Mesodermal cell (in vitro differentiated cells): ENCODE measurements around the gene HECW1. TPM values are rescaled to one million over a fixed set of nuclear protein-coding genes. Genes with fewer than 3 reads are reported as not detected.
A peak's percentile ranks its signal among the peaks of the same experiment; 100 is the strongest.
"Not testable (repeated sequence)": the region's sequence is repeated elsewhere in the genome, so short reads cannot be mapped to it uniquely, and the experiment has no call there.

Source experiments
- H3K27ac ChIP-seq: 2 replicates; pipeline ENCODE4 v1.7.0; 2013; ENCODE audit warnings: mild to moderate bottlenecking, low read depth, low read length, moderate library complexity; ENCODE audit not compliant: severe bottlenecking
- H3K36me3 ChIP-seq: 2 replicates; pipeline ENCODE4 v1.7.1; 2013; ENCODE audit warnings: mild to moderate bottlenecking, low read length, moderate library complexity; ENCODE audit not compliant: control insufficient read depth, insufficient read depth
- H3K4me1 ChIP-seq: one replicate; pipeline ENCODE4 v1.7.1; 2013; ENCODE audit warnings: mild to moderate bottlenecking, low read length; ENCODE audit not compliant: insufficient read depth, control insufficient read depth, poor library complexity, severe bottlenecking
- H3K4me3 ChIP-seq: 2 replicates; pipeline ENCODE4 v1.7.0; 2013; ENCODE audit warnings: low read length, control low read depth, mild to moderate bottlenecking; ENCODE audit not compliant: insufficient read depth, poor library complexity, severe bottlenecking; ENCODE audit errors: extremely low read depth
- H3K9me3 ChIP-seq: 2 replicates; pipeline ENCODE4 v1.7.1; 2013; ENCODE audit warnings: mild to moderate bottlenecking, low read length, moderate library complexity; ENCODE audit not compliant: control insufficient read depth
- WGBS, 2 experiments: methylation state at CpG; one replicate each; pipeline ENCODE4 v1.1.5; 2013; ENCODE audit warnings: missing lambda C conversion rate in 2 of 2; ENCODE audit not compliant: insufficient coverage in 2 of 2; 5-methylcytosine and 5-hydroxymethylcytosine counted together
- polyA plus RNA-seq, 2 experiments: library from polyadenylated mRNA; stranded (reverse); fragments of 50-300 nt; gene quantifications; one replicate each; pipeline ENCODE4 v1.2.3, GENCODE V29; 2013

HECW1 gene
- polyA plus RNA-seq (2013, experiment 1 of 2), result 0.44 TPM
- 0.05 TPM for polyA plus RNA-seq (2013, experiment 2 of 2)

DNA sequence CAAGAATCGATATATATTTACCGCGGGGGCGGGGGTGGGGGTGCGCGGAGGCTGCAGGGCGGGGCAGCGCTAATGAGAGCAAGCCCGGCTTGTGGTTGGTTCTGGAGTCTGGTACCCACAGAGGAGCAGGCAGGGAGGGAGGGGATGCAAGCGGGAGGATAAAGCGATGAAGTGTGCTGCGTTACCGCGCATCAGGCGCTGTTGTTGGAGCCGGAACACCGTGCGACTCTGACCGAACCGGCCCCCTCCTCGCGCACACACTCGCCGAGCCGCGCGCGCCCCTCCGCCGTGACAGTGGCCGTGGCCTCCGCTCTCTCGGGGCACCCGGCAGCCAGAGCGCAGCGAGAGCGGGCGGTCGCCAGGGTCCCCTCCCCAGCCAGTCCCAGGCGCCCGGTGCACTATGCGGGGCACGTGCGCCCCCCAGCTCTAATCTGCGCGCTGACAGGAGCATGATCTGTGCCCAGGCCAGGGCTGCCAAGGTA is at the start of gene HECW1:
Gene HECW1 (plus strand): TSS at position 189 of the 482 bp plus-strand sequence. CDS start 131,259 bp downstream, outside the sequence.
- H3K27ac ChIP-seq, result no peak within 1 kb of the TSS
- H3K4me3 ChIP-seq, result peak within 1 kb of the TSS; percentile 56
- H3K36me3 ChIP-seq, result no peaks in the 10 kb centered on the region
- H3K9me3 ChIP-seq, result no peaks in the 10 kb centered on the region
- peaks cover 5% of the 10 kb centered on the region for H3K4me1 ChIP-seq
- WGBS, 2 experiments, result 0% methylated on average over 21 to 45 of the region's 46 CpGs

GRCh38 chr7:43071604-43072003 is 40.8 kb upstream of the HECW1 start:
- Histone ChIP-seq H3K36me3 (no peaks in the 10 kb centered on the region), H3K4me3 (no peak overlapping the region), H3K4me1 (peaks cover 2% of the 10 kb centered on the region), H3K27ac (no peak overlapping the region), H3K9me3 (no peaks in the 10 kb centered on the region)
- WGBS, 2 experiments, result 43 to 49% methylated on average over 3 to 5 of the region's 7 CpGs

- Histone ChIP-seq H3K27ac (no peak overlapping the region), H3K4me3 (no peak overlapping the region), H3K36me3 (no peaks in the 10 kb centered on the region), H3K9me3 (peaks cover 3% of the 10 kb centered on the region), H3K4me1 (peaks cover 5% of the 10 kb centered on the region)
- WGBS, 2 experiments, result 90 to 94% methylated on average over 4 of the region's 6 CpGs
Measured at GRCh38 chr7:43072530-43072929, 39.9 kb upstream of the HECW1 start.

- WGBS, 2 experiments, result 83 to 100% methylated on average over 1 of the region's 4 CpGs
- H3K4me1 ChIP-seq, result peaks cover 13% of the 10 kb centered on the region
- H3K36me3 ChIP-seq, H3K9me3 ChIP-seq, H3K27ac ChIP-seq, H3K4me3 ChIP-seq: not testable (repeated sequence)
Measured at GRCh38 chr7:43073811-43074210, 38.6 kb upstream of the HECW1 start.

- 88% methylated on average over 3 of the region's 5 CpGs; no CpG with 5 or more reads in 1 of the 2 experiments for WGBS, 2 experiments
- no peaks in the 10 kb centered on the region for H3K36me3 ChIP-seq
- H3K27ac ChIP-seq, result no peak overlapping the region
Measured at GRCh38 chr7:43076189-43076605, 36.2 kb upstream of the HECW1 start.

GRCh38 chr7:43076606-43077005 is 35.8 kb upstream of the HECW1 start:
- H3K36me3 ChIP-seq, result no peaks in the 10 kb centered on the region
- H3K4me1 ChIP-seq, result peaks cover 10% of the 10 kb centered on the region
- H3K4me3 ChIP-seq, result no peak overlapping the region
- H3K27ac ChIP-seq, result no peak overlapping the region
- peaks cover 3% of the 10 kb centered on the region for H3K9me3 ChIP-seq
- WGBS, 2 experiments, result 87 to 92% methylated on average over 11 to 14 of the region's 14 CpGs

More at GRCh38 chr7:43076189-43076605, 36.2 kb upstream of the HECW1 start:
- Histone ChIP-seq H3K4me3 (no peak overlapping the region), H3K9me3 (peaks cover 3% of the 10 kb centered on the region), H3K4me1 (peaks cover 10% of the 10 kb centered on the region)

- peaks cover 10% of the 10 kb centered on the region for H3K4me1 ChIP-seq
- H3K9me3 ChIP-seq, result peaks cover 3% of the 10 kb centered on the region
- H3K36me3 ChIP-seq, result no peaks in the 10 kb centered on the region
- no peak overlapping the region for H3K4me3 ChIP-seq
- 53 to 57% methylated on average over 2 to 8 of the region's 9 CpGs for WGBS, 2 experiments
- H3K27ac ChIP-seq, result peak overlapping the region; percentile 10
Measured at GRCh38 chr7:43077285-43077684, 35.2 kb upstream of the HECW1 start.

DNA sequence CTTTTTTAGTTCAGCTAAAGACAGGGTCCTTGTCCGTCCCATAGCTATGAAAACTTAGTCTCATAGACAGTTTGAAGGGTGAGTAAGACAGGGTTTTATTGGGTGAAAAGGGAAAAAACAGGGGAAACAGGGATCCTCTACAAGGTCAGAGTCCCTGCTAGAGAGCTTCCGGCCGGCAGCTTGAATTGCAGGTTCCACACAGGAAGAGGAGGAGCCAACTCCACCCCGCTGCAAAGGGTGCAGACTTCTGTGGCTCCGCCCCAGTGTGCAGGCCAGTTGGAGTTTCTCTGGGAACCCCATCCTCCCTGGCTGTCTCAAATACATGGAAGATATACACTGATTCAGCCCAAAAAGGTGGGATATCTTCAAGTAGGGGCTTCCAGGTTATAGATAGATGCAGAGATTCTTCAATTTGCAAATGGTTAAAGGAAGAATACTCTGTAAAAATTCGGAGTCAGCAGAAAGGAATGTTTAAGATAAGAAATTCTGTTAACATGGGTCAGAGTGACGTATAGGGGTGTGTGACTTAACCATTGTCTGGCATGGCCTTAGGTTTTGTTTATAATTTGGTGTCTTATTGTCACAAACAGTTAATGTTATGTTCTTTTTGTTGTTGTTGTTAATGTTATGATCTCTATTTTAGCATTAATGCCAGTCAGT is 34.6 kb upstream of the HECW1 start:
- Histone ChIP-seq H3K36me3 (no peaks in the 10 kb centered on the region), H3K4me3 (no peak overlapping the region), H3K9me3 (peaks cover 3% of the 10 kb centered on the region), H3K4me1 (peaks cover 10% of the 10 kb centered on the region), H3K27ac (peak overlapping the region; percentile 47)
- 82 to 84% methylated on average over 3 to 6 of the region's 7 CpGs for WGBS, 2 experiments

GRCh38 chr7:43078794-43079193 is 33.7 kb upstream of the HECW1 start:
- WGBS, 2 experiments, result 67 to 74% methylated on average over 5 to 6 of the region's 6 CpGs
- no peak overlapping the region for H3K27ac ChIP-seq
- H3K4me3 ChIP-seq, result no peak overlapping the region

DNA sequence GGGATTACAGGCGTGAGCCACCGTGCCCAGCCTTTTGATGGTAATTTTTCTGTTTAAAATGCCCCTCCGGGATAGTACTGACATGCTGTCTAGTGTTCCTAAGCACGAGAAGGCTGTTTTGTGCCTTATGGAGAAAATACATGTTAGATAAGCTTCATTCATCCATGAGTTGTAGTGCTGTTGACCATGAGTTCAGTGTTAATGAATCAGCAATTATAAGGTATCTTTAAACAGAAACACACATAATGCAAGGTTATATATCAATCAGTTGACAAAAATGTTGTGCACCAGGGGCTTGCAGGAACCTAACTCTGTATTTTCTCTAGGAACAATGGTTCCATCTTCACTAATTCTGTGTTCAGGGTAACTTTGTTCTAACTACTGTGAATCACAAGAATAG is 30.8 kb upstream of the HECW1 start:
- Histone ChIP-seq H3K27ac (no peak overlapping the region), H3K4me1 (peaks cover 10% of the 10 kb centered on the region), H3K4me3 (no peak overlapping the region), H3K36me3 (no peaks in the 10 kb centered on the region), H3K9me3 (peaks cover 3% of the 10 kb centered on the region)
- 84 to 91% methylated on average over 4 of the region's 4 CpGs for WGBS, 2 experiments

More at GRCh38 chr7:43078794-43079193, 33.7 kb upstream of the HECW1 start:
- Histone ChIP-seq H3K4me1 (peaks cover 10% of the 10 kb centered on the region), H3K36me3 (no peaks in the 10 kb centered on the region), H3K9me3 (peaks cover 3% of the 10 kb centered on the region)

DNA sequence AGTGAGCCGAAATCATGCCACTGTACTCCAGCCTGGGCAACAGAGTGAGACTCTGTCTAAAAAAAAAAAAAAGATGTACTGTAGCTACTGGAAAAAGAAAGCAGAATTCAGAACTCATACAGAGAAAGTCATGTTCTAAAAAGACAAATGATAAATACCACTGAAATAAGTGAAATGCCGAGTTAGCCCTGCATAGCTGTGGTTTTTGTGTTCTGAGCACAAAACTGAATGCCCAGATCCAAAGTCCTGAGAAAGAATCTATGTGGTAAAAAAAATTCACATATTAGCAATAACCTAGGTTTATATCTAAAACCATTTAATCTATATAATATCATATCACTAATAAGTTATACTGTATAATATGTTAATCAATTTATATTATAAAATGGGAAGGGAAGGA is 29.3 kb upstream of the HECW1 start:
- WGBS, 2 experiments, result 71% methylated on average over 1 of the region's 2 CpGs
- Histone ChIP-seq H3K36me3 (no peaks in the 10 kb centered on the region), H3K4me1 (peaks cover 3% of the 10 kb centered on the region), H3K9me3 (no peaks in the 10 kb centered on the region), H3K27ac (no peak overlapping the region), H3K4me3 (no peak overlapping the region)
